ENCODE data around the gene C22orf23. TPM values are rescaled to one million over a fixed set of nuclear protein-coding genes. Genes with fewer than 3 reads are reported as not detected.
"Not testable (repeated sequence)": the region's sequence is repeated elsewhere in the genome, so short reads cannot be mapped to it uniquely, and the experiment has no call there.

The C22orf23 gene
- total and polyA plus RNA-seq, 7 donors: 0.15 to 0.36 TPM; not detected in 5

- intact Hi-C loops (cut with DNase I): no loop called here
- Histone ChIP-seq H3K4me1 (no peaks in the 10 kb centered on the region), H3K27ac (no peak overlapping the region), H3K27me3 (no peaks in the 10 kb centered on the region), H3K9me3 (no peaks in the 10 kb centered on the region), H3K4me3 (no peak overlapping the region), H3K36me3 (peaks cover 0 to 12% (median 4%) of the 10 kb centered on the region in 4 donors)
- WGBS, 2 donors: 86 to 94% methylated on average over 4 of the region's 4 CpGs
- no peak for DNase-seq
- TF ChIP-seq POLR2AphosphoS5 (IDR thresholded peaks at IDR 0.05) (no peak), CTCF (IDR thresholded peaks at IDR 0.05) (no peak), EP300 (IDR thresholded peaks at IDR 0.05) (no peak), POLR2A (IDR thresholded peaks at IDR 0.05) (no peak)
These were observed 23.1 kb upstream of the C22orf23 start for GRCh38 chr22:37976547-37976946.

- DNase-seq; H3K27me3 ChIP-seq; H3K9me3 ChIP-seq; H3K4me1 ChIP-seq; H3K27ac ChIP-seq; intact Hi-C loops (cut with DNase I); H3K4me3 ChIP-seq: not testable (repeated sequence)
- WGBS, 2 donors: 95% methylated on average over 8 of the region's 8 CpGs
- peaks cover 0 to 12% (median 4%) of the 10 kb centered on the region in 4 donors for H3K36me3 ChIP-seq
These were observed 22.6 kb upstream of the C22orf23 start for GRCh38 chr22:37976022-37976421.

- H3K36me3 ChIP-seq: peaks cover 0 to 12% (median 4%) of the 10 kb centered on the region in 4 donors
- WGBS, 2 donors: 87% methylated on average over 2 of the region's 2 CpGs
These were observed 21.8 kb upstream of the C22orf23 start for GRCh38 chr22:37975153-37975552.

GRCh38 chr22:37973271-37974170 is 20.1 kb upstream of the C22orf23 start:
- no peak for TF ChIP-seq EP300 (IDR thresholded peaks at IDR 0.05)
- no peak for TF ChIP-seq POLR2A (IDR thresholded peaks at IDR 0.05)
- no peak for TF ChIP-seq CTCF (IDR thresholded peaks at IDR 0.05)
- no peak for TF ChIP-seq POLR2AphosphoS5 (IDR thresholded peaks at IDR 0.05)
- intact Hi-C loops (cut with DNase I): no loop called here
- Histone ChIP-seq H3K4me3 (no peak overlapping the region), H3K27me3 (no peaks in the 10 kb centered on the region), H3K36me3 (peaks cover 0 to 24% (median 5%) of the 10 kb centered on the region in 4 donors), H3K4me1 (no peaks in the 10 kb centered on the region), H3K9me3 (no peaks in the 10 kb centered on the region), H3K27ac (no peak overlapping the region)
- DNase-seq: no peak
- WGBS, 2 donors: 95 to 96% methylated on average over 33 of the region's 33 CpGs

More at GRCh38 chr22:37975153-37975552, 21.8 kb upstream of the C22orf23 start:
- Histone ChIP-seq H3K4me1 (no peaks in the 10 kb centered on the region), H3K27me3 (no peaks in the 10 kb centered on the region), H3K4me3 (no peak overlapping the region), H3K9me3 (no peaks in the 10 kb centered on the region), H3K27ac (no peak overlapping the region)
- DNase-seq: no peak
- TF ChIP-seq EP300 (IDR thresholded peaks at IDR 0.05) (no peak), CTCF (IDR thresholded peaks at IDR 0.05) (no peak), POLR2A (IDR thresholded peaks at IDR 0.05) (no peak), POLR2AphosphoS5 (IDR thresholded peaks at IDR 0.05) (no peak)
- intact Hi-C loops (cut with DNase I): no loop called here

- WGBS, 2 donors: 54 to 89% methylated on average over 3 of the region's 3 CpGs
- intact Hi-C loops (cut with DNase I): no loop called here
- Histone ChIP-seq H3K4me1 (peaks cover 0 to 4% (median 0%) of the 10 kb centered on the region in 4 donors), H3K27ac (no peak overlapping the region), H3K36me3 (peaks cover 0 to 34% (median 13%) of the 10 kb centered on the region in 4 donors), H3K4me3 (no peak overlapping the region), H3K27me3 (no peaks in the 10 kb centered on the region), H3K9me3 (no peaks in the 10 kb centered on the region)
- DNase-seq: no peak
- TF ChIP-seq POLR2A (IDR thresholded peaks at IDR 0.05) (no peak), CTCF (IDR thresholded peaks at IDR 0.05) (no peak), EP300 (IDR thresholded peaks at IDR 0.05) (no peak), POLR2AphosphoS5 (IDR thresholded peaks at IDR 0.05) (no peak)
These were observed 19.1 kb upstream of the C22orf23 start for GRCh38 chr22:37972527-37972926.
